Ureter (tissue), 1 donor: ENCODE results near the gene MMP15. TPM values are rescaled to one million over a fixed set of nuclear protein-coding genes. Genes with fewer than 3 reads are reported as not detected.

Experiments
- DNase-seq: peaks from one replicate; pipeline ENCODE4 v3.0.0-alpha.2; 2020; ENCODE audit warnings: low spot score
- total RNA-seq: library from RNA; stranded (reverse); gene quantifications from one replicate; pipeline ENCODE4 v1.2.4, GENCODE V29; 2023
- donor health status: DM: yes; HTN: yes; CAD: no.

Gene MMP15
- total RNA-seq, 1 donor from 2014 or later, result 15.4 TPM

DNA sequence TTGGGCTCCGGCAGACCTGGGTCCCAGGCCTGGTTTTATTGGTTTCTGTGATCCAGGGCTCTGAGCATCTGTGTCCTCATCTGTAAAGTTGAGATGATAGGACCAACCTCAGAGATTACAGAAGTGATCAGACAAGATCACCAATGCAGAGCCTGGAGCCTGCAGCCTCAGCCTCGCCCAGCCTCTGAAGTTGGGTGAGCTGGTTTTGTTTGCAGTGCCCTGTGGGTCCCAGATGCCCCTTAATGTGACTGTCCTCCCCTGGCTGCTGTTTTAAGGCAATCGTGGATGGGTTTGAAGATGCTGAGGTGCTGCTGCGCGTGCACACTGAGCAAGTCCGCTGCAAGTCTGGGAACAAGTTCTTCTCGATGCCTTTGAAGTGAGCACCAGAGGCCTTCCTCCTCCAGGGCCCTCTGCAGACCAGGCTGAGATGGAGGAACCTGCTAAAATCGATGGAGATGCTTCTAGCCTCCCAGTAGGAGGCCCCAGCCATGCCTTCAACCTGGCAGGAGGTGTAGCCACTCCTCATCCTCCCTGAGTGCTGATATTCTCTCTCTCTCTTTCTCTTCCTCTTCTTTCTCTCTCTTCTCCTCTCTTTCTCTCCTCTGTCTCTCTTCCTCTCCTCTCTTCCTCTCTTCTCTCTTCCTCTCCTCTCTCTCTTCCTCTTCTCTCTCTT is 5.6 kb upstream of the MMP15 start:
- DNase-seq, result no peak

DNA sequence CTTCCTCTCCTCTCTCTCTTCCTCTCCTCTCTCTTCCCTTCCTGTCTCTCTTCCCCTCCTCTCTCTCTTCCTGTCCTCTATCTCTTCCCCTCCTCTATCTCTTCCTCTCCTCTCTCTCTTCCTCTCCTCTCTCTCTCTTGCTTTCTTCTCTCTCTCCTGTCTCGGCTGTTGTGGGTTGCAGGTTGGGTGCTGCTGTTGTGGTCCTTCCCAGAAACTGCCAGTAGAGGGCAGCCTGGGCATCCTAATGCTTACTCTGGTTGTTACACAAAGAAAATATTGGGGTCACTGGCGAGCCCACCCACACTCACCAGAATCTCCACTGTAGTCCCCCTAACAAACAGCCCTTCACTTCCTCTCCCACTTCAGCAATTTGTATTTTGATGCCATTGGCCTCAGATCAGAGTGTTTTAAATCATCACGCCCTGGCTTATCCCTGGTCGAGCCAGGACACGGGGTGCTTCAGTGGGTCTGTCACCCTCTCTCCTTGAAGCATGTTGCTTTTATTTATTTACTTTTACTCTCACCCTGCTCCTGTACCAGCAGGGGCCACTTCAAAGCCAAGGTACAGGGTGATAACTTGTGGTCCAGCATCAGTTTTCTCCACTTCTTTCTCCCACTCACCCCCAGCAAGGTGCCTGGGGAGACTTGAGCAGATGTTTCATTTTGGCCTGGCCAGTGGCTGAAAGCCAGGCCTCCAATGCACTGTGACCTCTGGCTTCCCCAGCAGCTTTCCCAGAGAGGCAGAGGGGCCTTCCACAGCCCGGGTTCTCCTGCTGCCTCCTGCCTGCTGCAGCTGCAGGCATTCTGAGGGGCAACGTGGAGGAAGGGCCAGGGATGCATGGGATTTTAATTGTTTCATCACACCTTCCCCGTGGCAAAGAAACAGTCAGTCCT is 4.7 kb upstream of the MMP15 start:
- DNase-seq, result peak; percentile 71

DNA sequence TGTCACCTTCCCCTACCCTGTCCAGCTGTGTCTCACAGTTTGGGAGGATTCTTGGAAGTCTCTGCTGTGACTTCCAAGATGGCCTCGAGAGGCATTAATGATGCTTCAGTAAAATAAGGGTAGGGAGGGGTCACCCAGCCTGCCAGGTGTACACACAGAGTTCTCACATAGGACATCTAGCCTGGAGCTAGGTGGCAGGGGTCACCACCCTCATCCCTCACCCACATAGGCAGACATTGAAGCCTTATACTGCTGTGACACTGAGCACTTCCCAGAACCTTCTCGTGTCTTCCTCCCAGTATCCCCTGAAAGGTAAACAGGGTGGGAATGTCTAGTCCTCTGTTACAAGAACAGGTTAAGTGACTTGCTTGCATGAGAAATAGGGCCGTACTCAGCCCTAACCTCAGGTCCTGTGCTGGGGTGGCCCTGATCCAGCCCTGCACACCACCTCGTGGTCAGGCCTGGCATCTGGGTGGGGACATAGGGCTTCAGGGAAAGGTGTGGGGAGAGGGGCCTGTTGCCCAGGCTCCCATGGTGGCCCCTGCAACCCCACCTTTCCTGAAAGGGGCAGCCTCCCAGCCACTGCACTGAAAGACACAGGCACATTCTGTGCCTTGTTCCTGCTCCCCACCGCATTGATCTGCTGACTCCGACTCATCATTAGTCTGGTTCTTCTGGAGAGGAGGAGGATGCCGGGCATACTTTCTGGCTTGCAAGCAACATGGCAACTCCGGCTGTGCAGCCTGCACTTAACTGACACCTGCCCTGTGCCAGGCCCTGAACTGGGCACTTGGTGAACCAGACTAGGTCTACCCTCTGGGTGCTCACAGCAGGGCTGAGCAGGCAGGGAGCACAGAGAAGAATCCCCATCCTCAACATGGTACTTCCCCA is 3.6 kb upstream of the MMP15 start:
- DNase-seq, result no peak

DNA sequence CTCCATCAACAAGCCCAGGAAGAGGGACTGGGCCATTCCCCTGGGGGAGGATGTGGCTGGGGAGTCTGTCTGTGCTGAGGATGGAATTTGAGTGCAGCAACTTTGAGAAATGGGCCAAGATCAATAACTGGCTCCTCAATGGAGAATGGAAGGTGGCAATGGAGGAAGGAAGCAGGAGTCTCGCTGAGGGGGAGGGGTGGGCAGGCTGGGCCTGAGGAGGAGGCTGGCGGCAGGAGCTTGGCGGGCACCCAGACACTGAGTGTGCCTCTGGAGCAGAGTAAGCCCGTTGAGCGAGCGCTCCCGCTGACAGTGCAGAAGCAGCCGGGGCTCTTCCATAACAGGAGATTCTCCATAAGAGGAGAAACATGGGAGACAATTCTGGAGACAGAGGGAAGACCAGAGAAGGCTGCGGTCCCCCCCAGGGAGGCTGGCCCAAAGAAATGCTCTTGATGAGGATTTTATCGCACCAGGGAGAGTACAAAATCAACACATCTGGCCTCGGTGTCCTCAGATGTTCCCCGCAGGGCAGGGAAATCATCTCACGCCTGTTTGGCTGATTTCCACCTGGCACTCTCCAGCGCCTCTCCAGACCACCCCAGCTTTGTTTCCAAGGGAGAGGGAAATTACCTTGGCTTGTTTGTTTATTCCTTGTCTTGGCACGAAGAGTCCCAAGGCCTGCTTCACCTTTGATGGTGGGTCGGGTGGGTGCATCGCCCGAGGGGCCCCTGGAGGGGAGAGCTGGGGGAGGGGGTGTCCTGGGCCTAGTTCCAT is 2.8 kb upstream of the MMP15 start:
- peak; percentile 87 for DNase-seq

DNA sequence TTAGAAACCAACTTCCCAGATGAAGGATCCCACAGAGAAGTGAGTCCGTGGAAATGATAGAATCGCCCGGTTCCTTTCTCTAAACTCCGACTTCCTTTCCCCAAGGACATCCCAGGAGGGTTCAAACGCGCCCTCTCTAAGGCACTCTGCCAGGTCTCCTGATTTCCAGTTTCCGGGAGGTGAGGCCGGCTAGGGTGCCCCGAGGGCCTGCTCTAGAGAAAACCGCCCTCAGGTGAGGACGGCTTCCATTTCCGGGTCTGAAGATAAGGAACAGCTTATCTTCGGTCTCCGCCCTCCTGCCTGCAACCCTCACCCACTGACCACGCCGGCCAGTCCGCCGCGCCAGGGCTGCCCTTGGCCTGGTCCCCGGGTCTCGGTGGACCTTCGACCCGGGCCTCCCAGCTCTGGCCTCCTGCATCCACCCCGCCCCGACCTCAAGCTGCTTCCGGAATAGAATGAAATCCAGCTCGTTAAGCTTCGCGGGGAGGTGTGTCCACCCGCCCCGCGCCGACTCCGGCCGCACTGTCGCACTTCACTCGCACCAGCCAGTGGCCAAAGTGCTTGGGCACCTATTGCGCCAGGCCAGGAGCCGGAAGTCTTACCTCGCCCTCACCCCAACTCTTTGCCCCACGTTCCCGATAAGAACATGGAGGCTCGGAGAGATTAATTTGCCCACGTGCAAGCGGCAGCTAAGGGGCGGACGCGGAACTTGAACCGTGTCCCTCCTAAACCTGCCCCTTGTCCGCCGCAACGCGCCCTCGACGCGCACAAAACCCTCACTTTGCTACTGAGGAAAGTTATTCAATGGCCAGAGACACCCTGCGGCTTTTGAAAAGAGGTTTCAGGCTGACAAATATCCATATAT is 836 bp upstream of the MMP15 start:
- peak; percentile 83 for DNase-seq

DNA sequence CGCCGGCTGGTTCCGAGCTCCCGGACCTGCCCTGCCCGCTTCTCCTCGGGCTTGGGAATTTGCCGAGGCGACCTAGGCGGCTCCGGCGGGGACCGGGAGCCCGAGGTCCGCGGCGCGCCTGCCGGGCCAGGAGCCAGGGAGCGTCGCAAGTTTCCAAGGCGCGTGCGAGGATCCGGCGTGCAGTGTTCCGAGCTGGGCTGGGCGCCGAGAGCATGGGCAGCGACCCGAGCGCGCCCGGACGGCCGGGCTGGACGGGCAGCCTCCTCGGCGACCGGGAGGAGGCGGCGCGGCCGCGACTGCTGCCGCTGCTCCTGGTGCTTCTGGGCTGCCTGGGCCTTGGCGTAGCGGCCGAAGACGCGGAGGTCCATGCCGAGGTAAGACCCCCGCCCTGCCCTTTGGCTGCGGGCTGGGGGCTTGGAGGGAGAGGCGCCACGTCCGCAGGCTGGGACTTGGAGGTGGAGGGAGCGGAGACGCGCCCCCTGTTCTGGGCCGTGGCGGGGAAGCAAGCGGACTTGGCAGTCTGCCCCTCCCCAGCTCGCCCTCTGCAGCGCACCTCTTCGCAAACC is 668 bp downstream of the MMP15 start:
- no peak for DNase-seq

DNA sequence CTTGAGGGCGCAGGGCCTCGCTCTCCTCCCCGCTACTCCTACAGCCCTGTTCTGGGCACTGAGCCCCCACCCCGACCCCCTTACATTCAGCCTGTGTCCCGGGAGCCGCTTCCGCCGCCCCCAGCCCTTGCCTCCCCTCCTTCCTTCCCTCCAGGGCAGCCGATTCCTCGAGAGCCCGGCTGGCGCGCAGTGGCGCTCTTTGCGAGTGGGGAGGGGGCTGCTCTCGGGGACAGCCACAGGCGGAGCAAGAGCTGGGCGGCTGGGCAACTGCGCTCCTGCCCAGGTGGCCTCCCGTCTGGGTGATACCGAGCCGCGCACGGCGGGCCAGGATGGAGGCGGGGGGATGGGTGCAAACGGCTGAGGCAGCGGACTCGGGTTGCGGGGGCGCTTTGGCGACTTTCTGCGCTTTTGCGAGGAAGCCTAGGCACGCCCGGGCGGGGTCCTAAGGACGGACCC is 1.2 kb downstream of the MMP15 start:
- no peak for DNase-seq

DNA sequence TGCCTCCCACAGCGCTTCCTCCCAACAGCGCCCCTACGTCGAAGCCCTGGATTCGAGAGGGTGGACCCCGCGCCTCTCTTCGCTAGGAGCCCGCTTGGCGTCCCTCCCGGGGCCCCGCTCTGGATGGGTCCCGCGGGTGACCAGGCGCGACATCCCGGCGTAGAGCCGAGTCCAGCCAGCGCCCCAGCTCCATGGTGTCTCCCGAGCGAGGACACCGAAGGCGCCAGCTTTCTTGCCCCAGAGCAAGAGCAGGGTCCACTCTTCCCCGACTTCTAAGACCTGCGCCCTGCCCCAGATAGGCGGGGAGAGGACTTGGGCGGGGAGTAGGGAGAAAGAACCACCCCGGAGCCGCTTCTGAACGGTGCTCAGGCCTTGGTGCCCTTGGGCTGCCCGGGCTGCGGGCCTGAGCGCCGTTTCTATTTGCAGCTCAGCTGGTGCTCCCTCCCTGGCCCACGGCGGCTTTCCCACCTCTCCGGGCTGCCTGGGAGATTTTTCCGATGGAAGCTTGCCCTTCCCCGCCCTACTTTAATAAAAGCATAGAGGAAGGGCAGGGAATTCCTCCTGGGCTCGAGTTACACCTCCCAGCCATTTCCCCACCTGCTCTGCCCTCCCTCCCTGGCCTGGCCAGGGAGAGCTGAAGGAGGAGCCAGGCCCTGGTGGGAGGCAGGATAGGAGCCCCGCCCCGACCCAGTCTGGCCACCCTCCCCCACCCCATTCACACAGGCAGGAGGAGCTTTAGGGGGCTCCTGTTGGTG is 1.8 kb downstream of the MMP15 start:
- DNase-seq, result no peak

DNA sequence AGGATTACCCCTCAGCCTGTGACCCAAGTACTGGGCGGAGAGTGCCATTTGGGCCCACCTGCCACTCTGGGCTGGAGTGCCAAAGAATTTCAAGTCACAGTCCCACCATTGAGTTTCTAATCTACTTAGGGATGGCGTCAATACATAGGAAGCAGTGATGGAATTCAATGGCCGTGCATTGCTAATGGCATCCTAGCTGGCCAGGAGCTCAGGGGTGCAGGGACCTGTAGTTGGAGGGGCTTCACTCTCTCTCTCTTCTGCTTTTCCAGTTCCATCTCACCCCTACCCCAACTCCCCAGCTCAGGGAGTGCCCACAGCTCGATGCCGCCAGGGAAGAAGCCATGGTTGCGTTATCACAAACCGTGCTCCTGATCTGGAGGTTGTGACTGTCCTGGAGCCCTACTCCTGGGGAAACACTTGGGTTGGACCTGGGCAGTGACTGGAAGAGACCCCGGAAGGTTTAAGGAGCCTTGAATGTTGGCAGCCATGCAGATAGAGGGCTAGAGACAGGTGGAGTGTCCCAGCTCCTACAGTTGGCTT is 2.4 kb downstream of the MMP15 start:
- DNase-seq, result no peak

DNA sequence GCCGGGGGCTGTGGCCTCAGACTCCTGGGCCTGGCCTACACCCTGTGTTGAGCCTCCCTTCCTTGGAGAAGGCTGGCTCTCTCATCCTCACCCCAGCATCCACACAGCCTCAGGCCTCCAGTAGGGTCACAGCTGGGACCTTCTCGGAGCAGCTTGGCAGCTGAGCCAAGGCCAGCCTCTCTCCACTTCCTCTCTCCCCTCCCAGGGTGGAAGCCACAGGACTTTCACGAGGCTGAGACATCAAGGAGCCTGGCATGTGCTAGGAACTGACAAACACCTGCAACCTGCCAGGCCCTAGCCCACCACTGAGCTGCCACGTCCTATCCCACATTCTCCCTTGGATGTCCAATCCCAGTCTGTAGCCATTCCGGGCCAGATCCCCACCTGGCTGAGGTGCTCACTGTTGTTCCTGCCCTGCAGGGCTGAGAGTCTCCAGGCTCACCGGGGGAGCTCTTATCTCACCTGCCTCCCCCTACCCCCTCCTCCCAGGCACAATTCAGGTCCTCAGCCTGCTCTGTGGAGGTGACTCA is 3.1 kb downstream of the MMP15 start:
- no peak for DNase-seq

DNA sequence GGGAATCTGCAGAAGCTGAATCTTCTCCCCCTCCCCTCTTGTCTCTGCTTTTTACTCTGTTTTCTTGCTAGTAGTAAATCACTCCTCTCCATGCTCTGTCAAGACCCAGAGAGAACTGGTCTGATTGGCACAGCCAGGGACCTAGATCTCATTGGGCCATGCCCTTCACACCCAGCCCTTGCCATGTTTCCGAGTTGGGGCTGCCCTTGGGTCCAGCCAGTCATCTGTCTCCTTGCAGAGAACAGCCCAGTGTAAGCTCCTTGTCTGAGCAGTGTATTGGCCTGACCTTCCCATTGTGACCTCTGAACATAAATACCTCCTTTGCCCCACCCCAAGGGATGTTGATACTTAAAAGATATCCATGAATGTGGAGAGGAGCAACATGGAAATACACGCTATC is 3.9 kb downstream of the MMP15 start:
- no peak for DNase-seq

DNA sequence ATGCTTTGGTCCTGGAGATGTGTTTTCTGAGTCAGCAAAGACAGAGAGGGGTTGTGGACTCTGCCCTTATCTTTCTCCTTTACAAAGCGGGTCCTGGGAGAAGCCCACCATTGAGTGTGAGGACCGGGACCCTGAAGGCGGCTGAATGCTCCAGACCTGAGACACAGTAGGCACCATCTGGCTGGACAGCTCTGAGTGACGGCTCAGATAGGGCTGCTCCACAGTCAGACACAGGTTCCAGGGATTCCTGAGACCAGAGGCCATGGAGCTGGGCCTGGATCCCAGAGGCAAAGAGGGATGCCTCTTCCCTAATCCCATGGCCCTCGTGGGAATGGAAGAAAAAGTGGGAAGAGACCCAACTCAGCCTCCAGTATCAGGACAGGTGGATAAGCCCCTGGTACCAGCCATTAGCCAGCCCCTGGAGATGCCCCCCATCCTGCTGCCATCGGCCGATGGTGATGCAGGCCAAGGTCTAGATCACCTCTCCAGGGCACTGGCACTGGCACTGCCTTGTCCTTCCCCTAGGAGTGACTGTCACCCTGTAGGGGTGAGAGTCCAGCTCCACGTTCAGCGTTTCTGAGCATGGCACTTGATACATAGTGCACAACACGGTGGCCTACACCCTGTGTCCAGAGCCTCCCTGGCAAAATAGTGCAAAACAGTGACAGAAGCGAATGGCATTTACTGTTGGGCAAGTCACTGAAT is 4.7 kb downstream of the MMP15 start:
- no peak for DNase-seq

DNA sequence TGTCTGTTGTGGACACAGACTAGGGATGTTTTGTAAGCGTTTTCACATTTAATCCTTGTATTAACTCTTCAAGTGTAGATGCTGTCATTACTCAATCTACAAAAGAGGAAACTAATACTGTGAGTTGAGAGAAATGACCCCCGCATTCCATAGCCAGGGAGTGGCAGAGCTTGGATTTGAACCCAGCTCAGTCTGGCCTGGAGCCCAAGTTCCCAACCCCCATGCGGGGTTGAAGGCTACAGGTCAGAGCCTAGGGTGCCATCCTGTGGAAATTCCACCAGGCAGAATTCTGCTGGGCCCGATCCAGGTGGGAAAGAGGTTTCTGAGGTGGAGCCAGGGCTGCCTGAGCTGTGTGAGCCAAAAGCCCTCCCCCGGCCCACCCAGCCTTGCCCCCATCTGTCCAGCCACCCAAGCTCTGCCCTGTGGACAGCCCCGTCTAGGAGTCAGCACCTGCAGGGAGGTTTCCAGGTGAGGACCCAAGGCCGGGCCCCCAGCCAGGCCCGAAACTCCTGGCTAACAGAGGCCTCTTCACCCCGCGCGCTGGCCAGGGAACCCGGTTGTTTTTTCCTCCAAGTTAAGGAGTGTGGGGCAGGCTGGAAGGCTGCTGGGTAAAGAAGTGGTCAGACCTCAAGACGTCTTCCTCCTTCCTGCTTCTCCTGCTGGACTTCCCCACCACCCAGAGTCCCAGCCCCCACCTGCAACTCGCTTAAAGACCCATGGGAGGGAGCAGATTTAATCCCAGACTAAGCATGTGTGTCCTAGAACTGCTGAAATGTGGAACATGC is 5.7 kb downstream of the MMP15 start:
- DNase-seq, result no peak

DNA sequence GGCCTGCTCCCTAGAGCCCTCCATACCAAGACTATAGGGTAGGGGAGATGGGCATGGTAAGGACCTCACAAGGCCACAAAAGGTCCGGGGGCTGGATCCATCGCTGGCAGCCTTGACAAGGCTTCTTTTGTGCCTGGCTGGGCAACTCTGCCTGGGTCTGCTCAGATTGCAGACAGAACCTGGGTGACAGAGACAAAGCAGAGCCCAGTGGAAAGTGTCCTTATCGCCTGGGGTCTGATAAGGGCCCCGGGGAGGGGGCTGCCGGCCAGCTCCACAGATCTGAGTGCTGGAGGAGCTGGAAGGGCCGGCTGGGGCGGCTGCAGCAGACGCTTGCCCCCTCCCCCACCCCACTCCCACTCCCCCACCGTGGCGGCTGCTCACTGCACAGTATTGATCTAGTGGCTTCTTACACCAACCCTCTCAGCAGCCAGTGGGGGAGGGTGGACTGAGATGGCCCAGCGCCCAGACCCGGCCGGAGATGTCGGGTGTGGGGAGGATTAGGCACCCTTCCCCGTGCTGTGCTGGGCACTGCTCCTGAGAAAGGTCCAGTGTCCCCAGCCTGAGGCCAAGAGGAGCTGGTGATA is 7.2 kb downstream of the MMP15 start:
- DNase-seq, result no peak

DNA sequence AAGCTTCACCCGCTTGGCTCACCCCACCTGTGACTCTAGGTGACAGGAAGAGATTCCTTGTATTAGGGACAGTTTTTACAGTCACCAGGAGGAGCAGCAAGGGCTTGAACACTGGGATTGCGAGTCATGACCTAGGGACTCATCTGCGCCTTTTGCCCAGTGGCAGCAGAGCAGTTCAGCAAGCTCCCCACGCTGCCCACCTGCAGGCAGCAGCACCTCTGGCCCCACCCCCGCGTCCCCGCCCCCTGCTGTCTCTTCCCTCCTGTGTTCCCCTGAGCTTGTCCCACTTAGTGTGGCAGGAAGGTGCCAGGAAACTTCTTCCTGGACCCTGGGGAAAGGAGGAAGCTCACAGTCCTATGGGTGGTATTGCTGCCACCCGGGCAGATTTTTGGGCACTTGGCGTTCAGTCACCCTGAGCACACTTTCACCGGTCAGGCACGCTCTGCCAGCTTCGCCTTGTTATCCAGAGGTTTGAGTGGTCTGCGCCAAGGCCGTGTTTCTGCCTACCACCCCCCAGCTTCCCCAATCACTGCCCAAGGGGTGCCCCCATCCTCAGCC is 8.7 kb downstream of the MMP15 start:
- DNase-seq, result no peak

DNA sequence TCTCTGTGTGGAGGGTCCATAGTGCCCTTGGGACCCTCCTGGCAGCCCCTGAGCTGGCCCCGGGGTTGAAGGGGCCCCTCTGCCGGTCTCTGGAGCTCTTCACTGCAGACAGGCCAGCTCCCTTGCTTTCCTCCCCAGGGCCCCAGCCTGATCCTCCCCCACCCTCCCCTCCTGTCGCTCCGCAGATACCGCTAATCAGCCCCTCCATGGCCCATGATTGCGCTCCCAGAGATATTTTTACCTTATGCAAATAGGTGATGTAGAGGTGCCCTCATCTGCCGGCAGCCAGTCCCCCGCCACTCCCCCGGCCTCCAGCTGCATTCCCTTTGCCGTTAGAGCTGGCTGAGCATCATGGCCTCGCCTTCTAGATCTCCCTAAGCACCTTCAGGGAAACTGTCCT is 9.2 kb downstream of the MMP15 start:
- DNase-seq, result no peak
